Liver (tissue), 2 donors: ENCODE data around the gene FILIP1L.

ENCODE experiments used
- CTCF ChIP-seq: fragments of 150-350 bp; IDR thresholded peaks from 2 replicates; pipeline ENCODE4 v1.5.1; 2017; ENCODE audit warnings: improper control_type of control experiment, low read depth, low read length; ENCODE audit not compliant: missing input control
- REST ChIP-seq: IDR thresholded peaks from 2 replicates; pipeline ENCODE4 v1.6.1; 2016; ENCODE audit warnings: antibody characterized with exemption, mild to moderate bottlenecking
- ZBTB33 ChIP-seq: IDR thresholded peaks from 2 replicates; pipeline ENCODE4 v1.6.1; 2016; ENCODE audit warnings: antibody characterized with exemption
- TF ChIP-seq, protein P1 (sequence below): IDR thresholded peaks from 2 replicates; pipeline ENCODE4 v1.6.1; 2016; ENCODE audit warnings: antibody characterized with exemption
- donor health status: healthy.

GRCh38 chr3:100155590-100155989, 41.3 kb upstream of the FILIP1L start:
- no peak for TF ChIP-seq CTCF
- no peak for TF ChIP-seq REST
- TF ChIP-seq, protein P1, sequence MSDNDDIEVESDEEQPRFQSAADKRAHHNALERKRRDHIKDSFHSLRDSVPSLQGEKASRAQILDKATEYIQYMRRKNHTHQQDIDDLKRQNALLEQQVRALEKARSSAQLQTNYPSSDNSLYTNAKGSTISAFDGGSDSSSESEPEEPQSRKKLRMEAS: no peak
- no peak for TF ChIP-seq ZBTB33
